Upper lobe of left lung (tissue), 4 donors: Measurements from ENCODE around the gene ZYG11B.

Source experiments
- CTCF ChIP-seq, 6 experiments: fragments of 450-650 bp in 4 of 6; fragments of 200-600 bp in 2 of 6; sonication (generic) in 2 of 6; IDR thresholded peaks; one replicate each; pipeline ENCODE4 v1.5.1; 2016 to 2019; ENCODE audit warnings: antibody characterized with exemption in 6 of 6
- POLR2AphosphoS5 ChIP-seq, 2 donors: sonication (generic); formaldehyde crosslinking; IDR thresholded peaks; one replicate each; pipeline ENCODE4 v1.5.1; 2017; ENCODE audit warnings: antibody characterized with exemption in 2 of 2

- TF ChIP-seq CTCF (IDR thresholded peaks at IDR 0.05) (no peak), POLR2AphosphoS5 (IDR thresholded peaks at IDR 0.05) (no peak)
Measured at GRCh38 chr1:52681136-52681535, 45.1 kb upstream of the ZYG11B start.
